Pancreas (tissue), 10 donors: ENCODE results near the gene SEZ6L. TPM values are rescaled to one million over a fixed set of nuclear protein-coding genes. Genes with fewer than 3 reads are reported as not detected.
"Not testable (repeated sequence)": the region's sequence is repeated elsewhere in the genome, so short reads cannot be mapped to it uniquely, and the experiment has no call there.

ENCODE experiments used
- ATAC-seq, 4 donors: fragments of 200-7000 bp; cut with Tn5 transposase; one replicate each; pipeline versions ENCODE4 v1.8.0 to v1.9.1; 2020; ENCODE audit warnings: mild to moderate bottlenecking in 4 of 4, moderate library complexity in 4 of 4
- DNase-seq, 6 donors: peaks; one replicate each; pipeline ENCODE4 v3.0.0-alpha.2; 2020
- FAIRE-seq: peaks from 2 replicates; lab custom pipeline; 2012; peaks lifted over from hg19 to GRCh38; lab: Jason Lieb, UNC
- H3K27ac ChIP-seq, 4 donors: fragments of 200-600 bp; sonication (generic); 1 replicate in 3 of 4; 2 replicates in 1 of 4; pipeline versions ENCODE4 v1.5.0 to v1.8.0; 2020
- H3K27me3 ChIP-seq, 4 donors: fragments of 200-600 bp; one replicate each; pipeline ENCODE4 v1.8.0; 2021
- H3K36me3 ChIP-seq, 3 donors: fragments of 200-600 bp; sonication (generic) in 1 of 3; one replicate each; pipeline versions ENCODE4 v1.5.0 to v1.8.0; 2020 to 2021
- H3K4me1 ChIP-seq, 3 donors: fragments of 200-600 bp; one replicate each; pipeline ENCODE4 v1.8.0; 2021
- H3K4me3 ChIP-seq, 4 donors: fragments of 200-600 bp; sonication (generic) in 2 of 4; one replicate each; pipeline versions ENCODE4 v1.5.0 to v1.8.0; 2020 to 2021
- H3K9me3 ChIP-seq, 4 donors: fragments of 200-600 bp; one replicate each; pipeline ENCODE4 v1.8.0; 2021
- CTCF ChIP-seq, 4 donors: fragments of 200-600 bp; sonication (generic) in 3 of 4; IDR thresholded peaks; one replicate each; pipeline versions ENCODE4 v1.5.0 to v1.8.0; 2021; ENCODE audit warnings: antibody characterized with exemption in 4 of 4
- WGBS, 2 donors: extraction: QIAGEN DNeasy Blood & Tissue Kit; methylation state at CpG; one replicate each; pipeline ENCODE4 v1.1.7; 2013; 5-methylcytosine and 5-hydroxymethylcytosine counted together
- intact Hi-C, 3 donors: fragments of 100-400 bp; cut with DNase I; formaldehyde crosslinking; loops; one replicate each; pipeline versions ENCODE4 v1.11.1 to v1.14.2; 2022
- polyA plus RNA-seq, 2 donors: library from polyadenylated mRNA; stranded (reverse); fragments of 200-250 nt; gene quantifications; one replicate each; pipeline ENCODE4 v1.2.3, GENCODE V29; 2013
- total RNA-seq, 6 donors: library from RNA; stranded (reverse); fragmentation: NEBNext Ultra II Directional in 4 of 6; extraction: Animal tissue kit (Norgen Biotek cat#: 25700) in 4 of 6; gene quantifications; one replicate each; pipeline versions ENCODE4 v1.2.1 to v1.2.4, GENCODE V29; 2021 to 2023
- donor health status: healthy with polysubstance abuse.
- donor health status: DM: no; HTN: no; CAD: no; lungs with moderate emphysema.
- donor health status: DM: no; HTN: no; CAD: no.
- donor health status: control.
- donor health status: control.
- donor health status: Bipolar disorder and iron deficiency.
- donor health status: DM: yes; HTN: yes; CAD: no.
- donor health status: DM: no; HTN: no; CAD: no.
- donor health status: DM: no; HTN: no; CAD: no.
- donor health status: DM: yes; HTN: yes; CAD: no.

The SEZ6L gene
- total and polyA plus RNA-seq, 8 donors: 0.32 to 6.6 (median 2.0) TPM

DNA sequence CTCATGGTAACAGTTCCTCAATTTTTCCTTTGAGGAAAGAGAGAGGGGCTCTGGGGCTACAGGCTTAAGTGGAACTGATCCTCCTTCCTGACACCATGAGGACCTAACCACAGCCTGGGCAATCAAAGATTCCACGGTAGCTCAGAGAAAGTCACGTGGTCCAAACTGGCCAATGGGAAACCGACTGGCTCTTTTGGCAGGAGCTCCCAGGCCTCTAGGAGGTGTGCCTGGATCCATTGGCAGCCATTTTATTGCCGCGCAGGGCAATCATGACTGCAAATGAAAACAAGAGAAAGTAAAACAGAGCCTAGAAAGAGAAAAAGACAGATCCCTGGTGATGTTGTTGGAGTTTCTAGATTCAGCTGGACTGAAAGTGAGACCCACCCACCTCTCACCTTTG lies 232.5 kb downstream of the SEZ6L start:
- no peak for TF ChIP-seq CTCF (IDR thresholded peaks at IDR 0.05)
- Histone ChIP-seq H3K27me3 (no peaks in the 10 kb centered on the region), H3K36me3 (no peaks in the 10 kb centered on the region), H3K4me1 (no peaks in the 10 kb centered on the region), H3K9me3 (no peaks in the 10 kb centered on the region), H3K4me3 (no peak overlapping the region), H3K27ac (no peak overlapping the region)
- FAIRE-seq (no peak), ATAC-seq (no peak), DNase-seq (no peak)
- intact Hi-C loops: loop anchor here in 1 of 3 donors (10.0 kb wide), 1 partner anchor 63 kb away; no protein-coding TSS in a partner anchor
- 66 to 72% methylated on average over 5 of the region's 5 CpGs for WGBS, 2 donors

- TF ChIP-seq CTCF (IDR thresholded peaks at IDR 0.05): no peak
- Histone ChIP-seq H3K27me3 (no peaks in the 10 kb centered on the region), H3K36me3 (no peaks in the 10 kb centered on the region), H3K4me1 (no peaks in the 10 kb centered on the region), H3K9me3 (no peaks in the 10 kb centered on the region), H3K4me3 (no peak overlapping the region), H3K27ac (no peak overlapping the region)
- 30 to 35% methylated on average over 6 of the region's 6 CpGs for WGBS, 2 donors
- peak in 1 of 4 donors; percentile 22 for ATAC-seq
- no peak for DNase-seq
- intact Hi-C loops: loop anchor here in 1 of 3 donors (10.0 kb wide), 1 partner anchor 60 kb away; no protein-coding TSS in a partner anchor
- FAIRE-seq: no peak
Observed at GRCh38 chr22:26404851-26405421, 235.7 kb downstream of the SEZ6L start.

DNA sequence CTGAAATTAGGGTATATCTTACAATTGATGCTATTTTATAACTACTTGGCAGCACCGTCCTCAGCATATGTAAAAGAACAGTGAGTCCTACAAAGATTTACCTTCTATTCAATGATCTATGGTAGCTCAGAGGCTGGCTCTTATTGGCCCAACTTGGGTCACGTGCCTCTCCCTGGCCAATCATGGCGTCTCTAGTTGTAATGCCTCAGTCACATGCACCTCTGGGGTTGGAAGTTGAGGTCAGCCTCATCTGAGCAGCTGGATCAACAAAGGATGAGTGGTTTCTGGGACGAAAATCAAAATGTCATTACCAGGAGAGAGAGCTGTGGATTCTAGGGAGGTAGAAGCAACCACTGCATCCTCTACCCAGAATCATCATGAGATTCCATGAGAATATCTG lies 236.9 kb downstream of the SEZ6L start:
- H3K36me3 ChIP-seq: no peaks in the 10 kb centered on the region
- WGBS, 2 donors: 67 to 68% methylated on average over 4 of the region's 4 CpGs
- ATAC-seq: no peak
- no peak overlapping the region for H3K27ac ChIP-seq
- no peak overlapping the region for H3K4me3 ChIP-seq
- no peaks in the 10 kb centered on the region for H3K9me3 ChIP-seq
- no peak for TF ChIP-seq CTCF (IDR thresholded peaks at IDR 0.05)
- FAIRE-seq: no peak
- intact Hi-C loops: loop anchor here in 1 of 3 donors (10.0 kb wide), 1 partner anchor 59 kb away; no protein-coding TSS in a partner anchor
- DNase-seq: no peak
- no peaks in the 10 kb centered on the region for H3K27me3 ChIP-seq
- no peaks in the 10 kb centered on the region for H3K4me1 ChIP-seq

- FAIRE-seq, H3K4me3 ChIP-seq, H3K27ac ChIP-seq, H3K27me3 ChIP-seq, H3K9me3 ChIP-seq, H3K36me3 ChIP-seq, DNase-seq, H3K4me1 ChIP-seq, ATAC-seq: not testable (repeated sequence)
- intact Hi-C loops: loop anchor here in 1 of 3 donors (10.0 kb wide), 1 partner anchor 56 kb away; no protein-coding TSS in a partner anchor
- WGBS, 2 donors: 78 to 85% methylated on average over 7 of the region's 7 CpGs
Observed at GRCh38 chr22:26408562-26409220, 239.4 kb downstream of the SEZ6L start.

DNA sequence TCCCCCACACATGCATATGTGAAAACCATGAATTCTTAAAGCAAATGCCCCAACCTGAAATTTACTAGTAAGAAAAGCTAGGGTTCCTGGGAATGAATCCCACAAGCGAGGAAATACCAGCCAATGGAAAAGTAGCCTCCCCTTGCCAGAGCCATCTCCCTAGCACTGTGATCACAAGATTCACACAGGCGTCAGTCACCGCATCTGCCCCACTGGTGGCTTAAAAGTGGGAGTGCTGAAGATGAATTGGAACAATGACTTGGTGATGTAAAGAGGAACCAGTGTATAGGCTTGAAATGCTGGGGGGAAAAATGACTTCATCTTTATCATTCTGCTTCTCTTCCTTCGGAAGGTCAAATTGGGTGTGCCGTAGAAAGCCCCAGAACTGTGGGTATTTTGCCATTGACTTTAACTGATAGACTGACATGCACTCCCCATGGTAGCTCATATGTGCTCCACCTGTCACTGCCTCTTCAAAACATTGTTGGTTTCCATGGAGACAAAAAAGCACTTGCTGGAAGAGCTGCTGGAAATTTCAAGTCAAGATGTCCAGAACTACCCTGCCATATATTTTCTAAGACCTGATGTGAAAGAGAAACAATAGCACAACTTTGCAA lies 240.6 kb downstream of the SEZ6L start:
- intact Hi-C loops: loop anchor here in 1 of 3 donors (10.0 kb wide), 1 partner anchor 55 kb away; no protein-coding TSS in a partner anchor
- no peak for ATAC-seq

More for the DNA sequence above, 240.6 kb downstream of the SEZ6L start:
- TF ChIP-seq CTCF (IDR thresholded peaks at IDR 0.05): no peak
- Histone ChIP-seq H3K4me1 (no peaks in the 10 kb centered on the region), H3K27ac (no peak overlapping the region), H3K4me3 (no peak overlapping the region), H3K9me3 (no peaks in the 10 kb centered on the region), H3K36me3 (no peaks in the 10 kb centered on the region), H3K27me3 (no peaks in the 10 kb centered on the region)
- FAIRE-seq: no peak
- WGBS, 2 donors: 52 to 55% methylated on average over 5 of the region's 5 CpGs
- no peak for DNase-seq
